HS-5 (cell line): Measurements from ENCODE around the gene PLA2G15.
A peak's percentile ranks its signal among the peaks of the same experiment; 100 is the strongest.

Experiments used
- DNase-seq: peaks from one replicate; pipeline ENCODE4 v3.0.0-alpha.2; 2012; ENCODE audit warnings: low read depth

The PLA2G15 gene, protein sequence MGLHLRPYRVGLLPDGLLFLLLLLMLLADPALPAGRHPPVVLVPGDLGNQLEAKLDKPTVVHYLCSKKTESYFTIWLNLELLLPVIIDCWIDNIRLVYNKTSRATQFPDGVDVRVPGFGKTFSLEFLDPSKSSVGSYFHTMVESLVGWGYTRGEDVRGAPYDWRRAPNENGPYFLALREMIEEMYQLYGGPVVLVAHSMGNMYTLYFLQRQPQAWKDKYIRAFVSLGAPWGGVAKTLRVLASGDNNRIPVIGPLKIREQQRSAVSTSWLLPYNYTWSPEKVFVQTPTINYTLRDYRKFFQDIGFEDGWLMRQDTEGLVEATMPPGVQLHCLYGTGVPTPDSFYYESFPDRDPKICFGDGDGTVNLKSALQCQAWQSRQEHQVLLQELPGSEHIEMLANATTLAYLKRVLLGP

DNA sequence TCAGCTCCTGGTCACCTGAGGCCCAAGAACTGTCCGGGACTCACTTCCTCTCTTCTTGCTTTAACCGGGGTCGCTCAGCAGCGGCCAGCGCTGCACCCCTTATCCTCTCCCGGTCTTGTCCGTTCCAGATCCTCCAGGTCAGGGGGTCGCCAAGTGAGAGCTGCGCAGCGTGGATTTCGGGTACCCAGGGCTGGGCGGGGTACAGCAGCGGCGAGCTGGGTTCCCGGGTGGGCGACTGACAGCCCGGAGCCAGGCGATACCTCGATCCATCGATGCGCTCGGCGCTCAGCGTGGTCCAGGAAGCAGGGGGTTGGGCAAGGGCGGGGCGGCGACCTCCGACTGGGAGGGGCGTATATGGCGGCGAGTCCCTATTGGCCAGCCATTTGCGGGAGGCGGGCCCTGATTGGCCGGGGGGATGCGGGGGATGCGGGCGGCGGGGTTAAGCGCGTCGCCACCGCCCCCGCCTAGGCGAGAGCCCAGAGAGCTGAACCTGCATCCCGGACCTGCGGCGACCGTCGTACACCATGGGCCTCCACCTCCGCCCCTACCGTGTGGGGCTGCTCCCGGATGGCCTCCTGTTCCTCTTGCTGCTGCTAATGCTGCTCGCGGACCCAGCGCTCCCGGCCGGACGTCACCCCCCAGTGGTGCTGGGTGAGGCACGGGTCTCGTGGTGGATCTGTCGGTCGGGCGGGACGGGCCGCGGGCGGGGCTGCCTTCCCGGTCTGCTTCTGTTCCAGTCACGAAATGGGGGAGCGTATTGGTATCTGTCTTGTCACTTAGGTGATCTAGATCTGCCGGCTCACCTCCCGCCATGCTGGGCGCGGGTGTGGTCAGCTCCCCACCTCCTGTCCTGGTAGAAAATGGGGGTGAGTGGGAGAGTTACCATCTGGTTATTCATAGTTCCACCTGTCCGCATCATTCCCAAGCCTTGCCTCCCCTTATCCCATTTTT is at the start of gene PLA2G15:
Gene PLA2G15 (plus strand): TSS at position 471 of the 951 bp plus-strand sequence. CDS start 54 bp downstream, at position 525.
- DNase-seq: peak; percentile 71

- DNase-seq: no peak
Measured at GRCh38 chr16:68197250-68197649, 47.9 kb upstream of the PLA2G15 start.

DNA sequence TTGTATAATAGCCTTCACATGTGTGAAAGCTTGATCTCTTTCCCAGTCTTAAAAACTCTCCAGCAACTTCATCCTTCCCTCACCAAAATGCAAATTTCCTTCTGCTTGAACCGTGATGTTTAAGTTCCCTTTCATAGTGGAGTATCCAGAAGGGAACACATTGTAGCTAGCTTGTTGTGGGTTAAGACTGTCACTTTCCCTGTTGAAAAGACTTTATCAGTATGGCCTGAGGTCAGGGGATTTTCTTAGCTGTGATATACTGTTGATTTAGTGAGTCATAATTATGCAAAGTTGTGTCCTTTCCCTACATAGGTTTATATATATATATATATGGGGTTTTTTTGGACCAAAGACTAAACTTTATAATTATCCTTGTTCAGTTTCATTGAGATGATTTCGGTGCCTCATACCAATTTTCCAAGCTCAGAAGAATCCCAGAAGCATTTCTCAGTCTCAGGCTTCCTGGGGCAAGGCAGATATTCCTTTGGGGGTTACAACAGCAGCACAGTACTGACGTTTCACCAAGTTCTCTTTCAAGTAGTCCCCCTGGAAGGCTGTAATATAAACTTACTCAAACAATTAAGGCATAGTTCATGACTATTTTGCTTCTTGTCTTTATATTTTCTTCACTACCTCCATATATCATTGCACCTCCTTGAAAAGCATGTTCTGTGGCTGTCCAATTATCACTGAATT is 44.9 kb upstream of the PLA2G15 start:
- DNase-seq: peak; percentile 9

- no peak for DNase-seq
Measured at GRCh38 chr16:68202091-68202519, 43.1 kb upstream of the PLA2G15 start.

DNA sequence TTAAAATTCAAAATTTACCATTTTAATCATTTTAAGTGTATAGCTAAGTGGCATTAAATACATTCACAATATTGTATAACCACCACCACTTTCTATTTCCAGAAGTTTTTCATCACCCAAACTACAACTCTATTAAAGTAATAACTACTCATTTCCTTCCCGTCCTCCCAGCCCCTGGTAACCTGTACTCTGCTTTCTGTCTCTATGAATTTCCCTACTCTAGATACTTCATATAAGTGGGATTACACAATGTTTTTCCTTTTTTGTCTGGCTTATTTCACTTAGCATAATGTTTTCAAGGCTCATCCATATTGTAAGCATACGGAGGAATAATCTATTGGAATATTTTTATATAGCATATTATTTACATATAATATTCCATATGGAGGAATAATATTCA is 38.9 kb upstream of the PLA2G15 start:
- DNase-seq: no peak

- no peak for DNase-seq
Measured at GRCh38 chr16:68214726-68215125, 30.4 kb upstream of the PLA2G15 start.

DNA sequence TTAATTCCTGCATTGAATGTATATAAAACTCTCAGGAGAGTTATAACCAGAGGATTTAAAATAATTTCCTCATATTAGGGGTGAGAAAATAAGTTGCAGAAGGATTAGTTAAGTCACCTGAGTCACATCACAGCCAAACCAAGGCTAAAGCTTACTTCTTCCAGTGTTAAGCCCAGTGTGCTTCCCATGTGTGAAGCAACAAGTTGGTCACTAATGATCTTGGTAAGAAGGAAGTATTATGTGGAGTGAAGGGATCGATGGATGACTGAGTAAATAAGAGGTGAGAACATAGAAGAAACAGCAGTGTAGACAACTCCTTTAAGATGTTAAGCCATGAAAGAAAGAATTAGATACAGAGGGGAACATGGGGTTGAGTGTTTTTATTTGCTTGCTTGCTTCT is 29.9 kb upstream of the PLA2G15 start:
- DNase-seq: no peak

DNA sequence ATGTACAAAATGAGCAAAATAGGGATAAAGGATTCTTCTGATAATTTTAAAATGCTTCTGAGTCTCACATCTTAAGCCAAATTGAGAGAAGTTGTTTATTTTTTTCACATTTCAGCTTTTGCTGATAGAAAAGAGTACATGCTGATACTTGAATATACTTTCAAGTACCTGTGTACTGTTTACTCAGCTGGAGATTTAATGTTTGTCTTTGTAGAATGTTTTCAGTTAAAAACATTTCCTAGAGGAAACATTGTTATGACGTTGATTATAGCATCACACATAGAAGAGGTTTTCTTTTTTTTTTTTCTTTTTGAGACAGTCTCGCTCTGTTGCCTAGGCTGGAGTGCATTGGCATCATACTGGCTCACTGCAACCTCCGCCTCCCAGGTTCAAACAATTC is 28.9 kb upstream of the PLA2G15 start:
- no peak for DNase-seq

- DNase-seq: no peak
Measured at GRCh38 chr16:68217506-68217905, 27.7 kb upstream of the PLA2G15 start.

- DNase-seq: no peak
Measured at GRCh38 chr16:68219725-68220351, 25.3 kb upstream of the PLA2G15 start.

GRCh38 chr16:68223072-68223471 is 22.1 kb upstream of the PLA2G15 start:
- DNase-seq: no peak

GRCh38 chr16:68226116-68226515 is 19.1 kb upstream of the PLA2G15 start:
- no peak for DNase-seq

GRCh38 chr16:68227183-68227793 is 17.9 kb upstream of the PLA2G15 start:
- DNase-seq: no peak

DNA sequence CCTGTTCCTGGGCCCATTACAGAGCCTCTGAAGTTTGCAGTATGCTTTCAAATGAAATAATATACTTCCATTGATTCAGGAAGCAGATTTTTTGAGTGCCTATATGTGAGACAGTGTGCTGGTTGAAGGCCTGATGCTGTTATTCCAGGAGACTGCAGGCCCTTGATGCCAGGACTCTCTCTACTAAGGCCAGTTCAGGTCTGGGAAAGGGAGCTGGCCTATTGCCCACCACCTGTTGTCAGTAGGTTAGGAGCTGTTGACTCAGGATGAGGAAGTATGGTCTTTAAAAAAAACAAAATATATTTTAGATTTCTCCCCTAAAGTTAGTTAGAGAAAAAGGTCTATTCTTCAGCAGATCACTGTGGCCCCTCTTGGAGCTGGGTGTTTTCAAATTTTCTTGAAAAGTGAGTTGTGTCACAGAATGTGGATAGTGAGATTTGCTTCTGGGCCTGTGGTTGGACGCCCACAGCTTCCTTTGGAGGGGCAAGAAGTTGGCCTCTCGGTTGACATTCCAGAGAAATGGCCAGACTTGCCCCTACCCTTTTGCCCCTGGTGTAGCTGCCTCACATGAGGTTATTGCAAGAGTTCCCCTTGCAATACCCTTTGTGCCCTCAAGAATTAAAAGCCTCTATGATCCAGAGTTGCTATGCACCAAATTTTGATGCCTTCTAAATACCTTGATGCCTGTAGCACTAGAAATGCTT is 17.2 kb upstream of the PLA2G15 start:
- DNase-seq: no peak

DNA sequence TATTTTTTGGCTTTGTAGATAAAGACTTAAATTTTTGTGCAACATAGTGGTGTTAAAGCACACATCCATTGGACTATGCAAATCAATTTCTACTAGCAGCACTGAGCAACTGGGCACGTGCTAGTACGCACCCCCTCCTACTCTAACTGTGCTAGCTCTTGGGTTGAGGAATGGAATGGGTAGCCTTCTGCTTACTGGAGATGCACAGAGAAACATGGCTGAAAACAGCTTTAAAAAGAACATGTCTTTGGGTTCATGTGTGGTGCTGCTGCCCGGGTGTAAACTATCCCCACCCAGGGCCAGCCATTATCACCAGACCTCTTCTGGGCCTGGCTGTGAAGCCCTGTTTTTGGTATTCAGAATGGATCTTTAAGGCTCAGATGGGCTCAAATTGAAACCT is 16.5 kb upstream of the PLA2G15 start:
- DNase-seq: no peak

- peak; percentile 40 for DNase-seq
Measured at GRCh38 chr16:68229431-68230175, 15.6 kb upstream of the PLA2G15 start.

DNA sequence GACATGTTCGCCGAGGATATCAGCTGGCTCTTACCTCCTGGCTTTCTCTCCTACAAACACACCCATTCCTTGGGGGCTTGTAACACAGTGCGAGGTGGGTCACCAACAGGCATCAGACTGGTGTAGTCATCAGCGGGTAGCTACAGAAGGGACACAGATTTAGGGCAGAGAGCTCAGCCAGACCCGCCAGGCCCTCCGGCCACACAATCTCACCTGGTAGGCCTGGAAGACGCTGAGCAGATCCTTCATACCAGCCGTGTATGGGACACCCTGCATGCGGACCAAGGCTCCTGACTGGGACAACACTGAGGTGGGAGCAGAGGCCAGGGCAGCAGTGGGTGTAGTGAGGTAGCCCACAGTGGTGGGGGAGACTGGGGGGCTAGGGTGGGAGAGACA is 15.0 kb upstream of the PLA2G15 start:
- DNase-seq: no peak

GRCh38 chr16:68230956-68231355 is 14.2 kb upstream of the PLA2G15 start:
- DNase-seq: no peak

- no peak for DNase-seq
Measured at GRCh38 chr16:68231384-68232136, 13.6 kb upstream of the PLA2G15 start.
